Nephron (organoid): Measurements from ENCODE around the gene KLHL25.

Experiments
- H3K27ac Mint-ChIP-seq, 3 experiments: 2 replicates each; pipeline ENCODE4 v1.8.0; 2020; ENCODE audit warnings: mixed read lengths in 3 of 3, mild to moderate bottlenecking in 2 of 3, moderate library complexity in 1 of 3
- H3K27me3 Mint-ChIP-seq: 2 replicates; pipeline ENCODE4 v1.8.0; 2021; ENCODE audit warnings: low read depth, mild to moderate bottlenecking, moderate library complexity, mixed read lengths
- H3K36me3 Mint-ChIP-seq: 2 replicates; pipeline ENCODE4 v1.8.0; 2020; ENCODE audit warnings: low read depth, mixed read lengths
- H3K4me1 Mint-ChIP-seq: 2 replicates; pipeline ENCODE4 v1.8.0; 2020; ENCODE audit warnings: mixed read lengths
- H3K4me3 Mint-ChIP-seq, 3 experiments: 2 replicates each; pipeline ENCODE4 v1.8.0; 2020; ENCODE audit warnings: mild to moderate bottlenecking in 3 of 3, mixed read lengths in 3 of 3, moderate library complexity in 2 of 3
- H3K9me3 Mint-ChIP-seq: 2 replicates; pipeline ENCODE4 v1.8.0; 2020; ENCODE audit warnings: mixed read lengths
- TF ChIP-seq, protein P1 (sequence below), 3 experiments: fragments of 200-600 bp; sonication (generic); IDR thresholded peaks; one replicate each; pipeline ENCODE4 v1.5.0; 2021; ENCODE audit warnings: antibody characterized with exemption in 3 of 3; ENCODE audit not compliant: unreplicated experiment in 3 of 3

The KLHL25 gene

GRCh38 chr15:85730001-85730820, 64.5 kb downstream of the KLHL25 start:
- Mint-ChIP-seq H3K27me3 (no peaks in the 10 kb centered on the region), H3K4me3 (no peak overlapping the region), H3K27ac (peak overlapping the region in 2 of 3 experiments; percentile 12 to 20), H3K4me1 (peaks cover 5% of the 10 kb centered on the region), H3K9me3 (peaks cover 23% of the 10 kb centered on the region), H3K36me3 (peaks cover 89% of the 10 kb centered on the region)
- TF ChIP-seq, protein P1, sequence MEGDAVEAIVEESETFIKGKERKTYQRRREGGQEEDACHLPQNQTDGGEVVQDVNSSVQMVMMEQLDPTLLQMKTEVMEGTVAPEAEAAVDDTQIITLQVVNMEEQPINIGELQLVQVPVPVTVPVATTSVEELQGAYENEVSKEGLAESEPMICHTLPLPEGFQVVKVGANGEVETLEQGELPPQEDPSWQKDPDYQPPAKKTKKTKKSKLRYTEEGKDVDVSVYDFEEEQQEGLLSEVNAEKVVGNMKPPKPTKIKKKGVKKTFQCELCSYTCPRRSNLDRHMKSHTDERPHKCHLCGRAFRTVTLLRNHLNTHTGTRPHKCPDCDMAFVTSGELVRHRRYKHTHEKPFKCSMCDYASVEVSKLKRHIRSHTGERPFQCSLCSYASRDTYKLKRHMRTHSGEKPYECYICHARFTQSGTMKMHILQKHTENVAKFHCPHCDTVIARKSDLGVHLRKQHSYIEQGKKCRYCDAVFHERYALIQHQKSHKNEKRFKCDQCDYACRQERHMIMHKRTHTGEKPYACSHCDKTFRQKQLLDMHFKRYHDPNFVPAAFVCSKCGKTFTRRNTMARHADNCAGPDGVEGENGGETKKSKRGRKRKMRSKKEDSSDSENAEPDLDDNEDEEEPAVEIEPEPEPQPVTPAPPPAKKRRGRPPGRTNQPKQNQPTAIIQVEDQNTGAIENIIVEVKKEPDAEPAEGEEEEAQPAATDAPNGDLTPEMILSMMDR (IDR thresholded peaks at IDR 0.05; ENCODE audit: unreplicated experiment in 3 of 3) = peak; percentile 72 to 78 (median 77)

GRCh38 chr15:85727068-85727467, 67.7 kb downstream of the KLHL25 start:
- Mint-ChIP-seq H3K4me1 (peaks cover 5% of the 10 kb centered on the region), H3K9me3 (peaks cover 2% of the 10 kb centered on the region), H3K4me3 (no peak overlapping the region), H3K27me3 (no peaks in the 10 kb centered on the region), H3K36me3 (peaks cover 80% of the 10 kb centered on the region), H3K27ac (peak overlapping the region in 2 of 3 experiments; percentile 10 to 74)
- TF ChIP-seq, protein P1 (IDR thresholded peaks at IDR 0.05; ENCODE audit: unreplicated experiment in 3 of 3) = no peak

DNA sequence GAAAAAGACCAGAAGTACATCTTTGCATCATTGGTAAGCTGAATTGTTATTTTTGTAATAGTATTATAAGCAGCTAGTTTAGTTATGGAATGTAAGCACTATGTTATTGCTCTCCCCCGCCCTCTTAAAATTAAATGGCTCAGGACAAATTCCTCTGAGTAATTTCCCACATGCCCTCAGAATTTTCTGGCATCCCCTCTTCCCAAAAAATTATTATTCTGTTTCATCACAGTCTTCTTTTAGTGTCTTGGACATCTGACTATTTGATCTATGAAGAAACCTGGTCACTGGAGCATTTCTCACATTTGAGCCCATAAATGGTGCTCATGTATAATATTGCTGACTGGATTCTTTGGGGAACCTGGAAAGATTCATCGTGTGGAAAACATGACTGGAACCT, 68.3 kb downstream of the KLHL25 start:
- Mint-ChIP-seq H3K4me3 (no peak overlapping the region), H3K9me3 (peaks cover 2% of the 10 kb centered on the region), H3K36me3 (peaks cover 80% of the 10 kb centered on the region), H3K27ac (peak overlapping the region; percentile 6 to 74 (median 10)), H3K27me3 (no peaks in the 10 kb centered on the region), H3K4me1 (peaks cover 5% of the 10 kb centered on the region)
- TF ChIP-seq, protein P1 (IDR thresholded peaks at IDR 0.05; ENCODE audit: unreplicated experiment in 3 of 3) = no peak

DNA sequence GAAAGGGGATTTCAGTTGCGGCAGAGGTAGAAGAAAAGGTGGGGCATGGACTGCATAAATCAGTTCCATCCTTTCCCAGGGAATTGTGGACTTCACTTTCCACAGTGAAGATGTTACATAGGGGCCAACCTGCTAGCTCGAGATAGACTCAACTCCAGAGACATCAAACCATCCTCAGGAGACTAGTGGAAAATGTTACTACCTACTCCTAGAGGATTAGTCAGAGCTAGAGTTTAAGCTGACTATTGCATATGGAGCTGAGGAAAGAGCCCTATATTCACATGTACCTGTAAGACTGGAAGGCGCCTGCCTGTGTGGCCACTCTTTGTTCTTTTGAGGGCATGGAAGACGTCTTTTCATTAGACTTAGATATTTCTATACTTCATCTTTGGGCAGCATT, 69.2 kb downstream of the KLHL25 start:
- Mint-ChIP-seq H3K36me3 (peaks cover 80% of the 10 kb centered on the region), H3K27ac (peak overlapping the region in 2 of 3 experiments; percentile 35 to 62), H3K9me3 (peaks cover 2% of the 10 kb centered on the region), H3K4me3 (no peak overlapping the region), H3K27me3 (no peaks in the 10 kb centered on the region), H3K4me1 (peaks cover 5% of the 10 kb centered on the region)
- TF ChIP-seq, protein P1 (IDR thresholded peaks at IDR 0.05; ENCODE audit: unreplicated experiment in 3 of 3) = no peak

GRCh38 chr15:85725019-85725418, 69.7 kb downstream of the KLHL25 start:
- no peaks in the 10 kb centered on the region for H3K27me3 Mint-ChIP-seq
- H3K27ac Mint-ChIP-seq = peak overlapping the region in 1 of 3 experiments; percentile 2
- H3K36me3 Mint-ChIP-seq = peaks cover 76% of the 10 kb centered on the region
- TF ChIP-seq, protein P1 (IDR thresholded peaks at IDR 0.05; ENCODE audit: unreplicated experiment in 3 of 3) = no peak
- H3K4me3 Mint-ChIP-seq = no peak overlapping the region
- H3K9me3 Mint-ChIP-seq = no peaks in the 10 kb centered on the region
- peaks cover 5% of the 10 kb centered on the region for H3K4me1 Mint-ChIP-seq
